Natural killer cell (primary cell): ENCODE data around the gene ITPR1. TPM values are rescaled to one million over a fixed set of nuclear protein-coding genes. Genes with fewer than 3 reads are reported as not detected.
A peak's percentile ranks its signal among the peaks of the same experiment; 100 is the strongest.

Experiments used
- ATAC-seq, 3 donors: fragments of 150-1000 bp in 2 of 3; fragments of 200-7000 bp in 1 of 3; cut with Tn5 transposase; 1 replicate in 1 of 3; 2 replicates in 2 of 3; pipeline ENCODE4 v1.10.0; 2021; ENCODE audit warnings: mild to moderate bottlenecking in 2 of 3, moderate library complexity in 2 of 3
- DNase-seq, 2 donors: peaks; one replicate each; pipeline versions ENCODE4 v3.0.0 to v3.0.0-alpha.2; 2013 to 2021; ENCODE audit warnings: mixed read lengths in 1 of 2
- H3K27ac ChIP-seq: one replicate; pipeline ENCODE4 v1.5.1; 2013; ENCODE audit warnings: mild to moderate bottlenecking, low read length
- H3K27me3 ChIP-seq: one replicate; pipeline ENCODE4 v1.6.1; 2013; ENCODE audit warnings: low read length; ENCODE audit not compliant: control insufficient read depth, insufficient read depth
- H3K36me3 ChIP-seq: one replicate; pipeline ENCODE4 v1.6.1; 2013; ENCODE audit warnings: low read length; ENCODE audit not compliant: control insufficient read depth, insufficient read depth
- H3K4me1 ChIP-seq: one replicate; pipeline ENCODE4 v1.6.1; 2013; ENCODE audit warnings: low read length; ENCODE audit not compliant: control insufficient read depth, insufficient read depth
- H3K4me3 ChIP-seq: one replicate; pipeline ENCODE4 v1.5.1; 2013; ENCODE audit warnings: low read length
- H3K9me3 ChIP-seq: one replicate; pipeline ENCODE4 v1.6.1; 2013; ENCODE audit warnings: low read length; ENCODE audit not compliant: control insufficient read depth, insufficient read depth
- H3K27ac Mint-ChIP-seq, 2 donors: one replicate each; pipeline ENCODE4 v1.8.0; 2022; ENCODE audit warnings: mild to moderate bottlenecking in 2 of 2, mixed read lengths in 2 of 2, moderate library complexity in 1 of 2
- H3K27me3 Mint-ChIP-seq, 2 donors: one replicate each; pipeline ENCODE4 v1.8.0; 2022; ENCODE audit warnings: low read depth in 2 of 2, mixed read lengths in 2 of 2
- H3K36me3 Mint-ChIP-seq: one replicate; pipeline ENCODE4 v1.8.0; 2022; ENCODE audit warnings: mixed read lengths
- H3K4me1 Mint-ChIP-seq, 2 donors: one replicate each; pipeline ENCODE4 v1.8.0; 2022; ENCODE audit warnings: mixed read lengths in 2 of 2
- H3K4me3 Mint-ChIP-seq: one replicate; pipeline ENCODE4 v1.8.0; 2022; ENCODE audit warnings: mild to moderate bottlenecking, moderate library complexity, mixed read lengths
- H3K9me3 Mint-ChIP-seq, 2 donors: one replicate each; pipeline ENCODE4 v1.8.0; 2022; ENCODE audit warnings: mixed read lengths in 2 of 2
- WGBS: methylation state at CpG from one replicate; pipeline ENCODE4 v1.1.7; 2013; ENCODE audit warnings: missing lambda C conversion rate; ENCODE audit not compliant: insufficient coverage; 5-methylcytosine and 5-hydroxymethylcytosine counted together
- intact Hi-C: fragments of 100-400 bp; cut with micrococcal nuclease; formaldehyde crosslinking; loops from one replicate; pipeline ENCODE4 v1.14.2; 2022
- total RNA-seq, 4 donors: library from RNA; stranded (reverse); fragments of 120-200 nt in 1 of 4; gene quantifications; one replicate each; pipeline versions ENCODE4 v1.2.3 to v1.2.4, GENCODE V29; 2013 to 2022
- TF ChIP-seq, protein P1 (sequence below): fragments of 200-600 bp; IDR thresholded peaks from one replicate; pipeline ENCODE4 v1.8.0; 2022; ENCODE audit warnings: antibody characterized with exemption

ITPR1 gene
- total RNA-seq, 3 donors from 2014 or later (not counting 1 experiment from before 2014, with no cell fraction given), result 86.7 to 123 (median 94.8) TPM

DNA sequence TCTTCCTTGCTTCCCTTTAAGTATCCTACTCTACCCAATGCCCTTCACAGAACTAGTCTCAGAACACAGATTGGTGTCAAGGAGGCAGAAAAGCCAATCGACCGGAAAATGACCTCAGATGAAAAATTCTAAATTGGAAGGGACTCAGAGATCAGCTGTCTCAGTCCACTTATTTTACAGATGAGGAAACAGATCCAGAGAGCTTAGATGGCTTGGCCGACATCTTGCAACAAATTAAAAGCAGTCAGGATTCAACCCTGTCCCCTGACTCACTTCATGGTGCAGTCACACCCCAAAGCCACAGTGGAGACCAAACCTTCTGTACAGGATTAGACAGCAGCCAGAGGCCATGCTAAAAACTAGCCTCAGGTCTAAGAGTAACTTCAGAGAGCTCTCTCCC is 316.8 kb downstream of the ITPR1 start:
- H3K4me1 Mint-ChIP-seq, result peaks cover 2 to 21% of the 10 kb centered on the region in 2 donors
- peak overlapping the region in 1 of 2 donors; percentile 2 for H3K27ac Mint-ChIP-seq
- no peaks in the 10 kb centered on the region for H3K27me3 Mint-ChIP-seq
- intact Hi-C loops, result no loop called here
- H3K4me1 ChIP-seq, result no peaks in the 10 kb centered on the region
- H3K4me3 ChIP-seq, result no peak overlapping the region
- peaks cover 16% of the 10 kb centered on the region for H3K36me3 Mint-ChIP-seq
- H3K9me3 Mint-ChIP-seq, result no peaks in the 10 kb centered on the region
- ATAC-seq (peak in 2 of 3 donors; percentile 34 to 47), DNase-seq (no peak)
- no peak overlapping the region for H3K27ac ChIP-seq
- no peaks in the 10 kb centered on the region for H3K27me3 ChIP-seq
- no peaks in the 10 kb centered on the region for H3K9me3 ChIP-seq
- TF ChIP-seq, protein P1, sequence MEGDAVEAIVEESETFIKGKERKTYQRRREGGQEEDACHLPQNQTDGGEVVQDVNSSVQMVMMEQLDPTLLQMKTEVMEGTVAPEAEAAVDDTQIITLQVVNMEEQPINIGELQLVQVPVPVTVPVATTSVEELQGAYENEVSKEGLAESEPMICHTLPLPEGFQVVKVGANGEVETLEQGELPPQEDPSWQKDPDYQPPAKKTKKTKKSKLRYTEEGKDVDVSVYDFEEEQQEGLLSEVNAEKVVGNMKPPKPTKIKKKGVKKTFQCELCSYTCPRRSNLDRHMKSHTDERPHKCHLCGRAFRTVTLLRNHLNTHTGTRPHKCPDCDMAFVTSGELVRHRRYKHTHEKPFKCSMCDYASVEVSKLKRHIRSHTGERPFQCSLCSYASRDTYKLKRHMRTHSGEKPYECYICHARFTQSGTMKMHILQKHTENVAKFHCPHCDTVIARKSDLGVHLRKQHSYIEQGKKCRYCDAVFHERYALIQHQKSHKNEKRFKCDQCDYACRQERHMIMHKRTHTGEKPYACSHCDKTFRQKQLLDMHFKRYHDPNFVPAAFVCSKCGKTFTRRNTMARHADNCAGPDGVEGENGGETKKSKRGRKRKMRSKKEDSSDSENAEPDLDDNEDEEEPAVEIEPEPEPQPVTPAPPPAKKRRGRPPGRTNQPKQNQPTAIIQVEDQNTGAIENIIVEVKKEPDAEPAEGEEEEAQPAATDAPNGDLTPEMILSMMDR, result no peak
- H3K4me3 Mint-ChIP-seq, result no peak overlapping the region
- 91% methylated on average over 3 of the region's 3 CpGs for WGBS
- peaks cover 18% of the 10 kb centered on the region for H3K36me3 ChIP-seq

DNA sequence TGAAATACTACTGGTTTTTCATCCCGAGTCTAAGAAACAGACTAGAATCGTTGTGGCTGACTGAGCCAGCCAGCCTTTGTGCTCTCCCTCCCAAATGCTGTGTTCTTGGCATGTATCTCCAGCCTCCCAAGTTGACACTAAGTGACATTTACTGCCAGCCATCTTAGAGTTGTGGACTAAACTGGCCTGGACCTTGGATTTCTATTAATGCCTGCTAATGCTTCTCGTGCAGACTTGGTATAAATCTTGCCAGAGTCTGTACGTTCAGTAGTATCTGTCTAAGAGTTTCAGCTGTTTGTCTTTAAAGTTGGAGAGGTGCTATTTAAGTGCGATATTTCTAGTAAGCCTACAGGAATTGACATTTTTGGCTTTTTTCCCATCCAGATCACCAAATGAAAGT is 319.4 kb downstream of the ITPR1 start:
- Histone ChIP-seq H3K27me3 (no peaks in the 10 kb centered on the region), H3K9me3 (no peaks in the 10 kb centered on the region), H3K27ac (no peak overlapping the region), H3K4me3 (no peak overlapping the region), H3K36me3 (peaks cover 19% of the 10 kb centered on the region), H3K4me1 (peaks cover 2% of the 10 kb centered on the region)
- ATAC-seq (no peak), DNase-seq (no peak)
- Mint-ChIP-seq H3K9me3 (no peaks in the 10 kb centered on the region), H3K4me3 (no peak overlapping the region), H3K27ac (no peak overlapping the region), H3K27me3 (no peaks in the 10 kb centered on the region), H3K36me3 (peaks cover 23% of the 10 kb centered on the region), H3K4me1 (peaks cover 9 to 23% of the 10 kb centered on the region in 2 donors)
- 96% methylated on average over 5 of the region's 5 CpGs for whole genome bisulfite sequencing
- intact Hi-C loops, result no loop called here
- TF ChIP-seq, protein P1, result no peak

DNA sequence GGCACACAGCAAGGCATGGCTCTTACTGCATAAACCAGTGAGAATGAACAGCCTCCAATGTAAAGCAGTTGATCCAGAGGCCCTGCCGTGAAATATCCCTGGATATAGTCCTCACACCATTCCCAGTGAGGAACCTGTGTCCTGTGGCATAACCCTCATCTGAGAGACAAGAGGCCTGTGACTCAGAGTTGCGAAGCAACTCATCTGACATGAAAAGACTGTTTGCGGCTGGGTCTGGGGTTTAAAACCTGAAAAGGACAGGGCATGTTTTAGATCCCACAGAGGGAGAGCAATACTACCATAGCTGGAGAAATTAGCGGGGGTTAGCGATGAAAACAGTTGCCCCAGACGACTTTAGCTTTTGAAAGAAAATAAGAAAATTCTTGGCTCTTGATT is 320.8 kb downstream of the ITPR1 start:
- peaks cover 22% of the 10 kb centered on the region for H3K36me3 ChIP-seq
- H3K27ac ChIP-seq, result no peak overlapping the region

More for the DNA sequence above, 320.8 kb downstream of the ITPR1 start:
- Histone ChIP-seq H3K9me3 (no peaks in the 10 kb centered on the region), H3K4me3 (no peak overlapping the region), H3K4me1 (peaks cover 2% of the 10 kb centered on the region), H3K27me3 (no peaks in the 10 kb centered on the region)
- intact Hi-C loops, result no loop called here
- H3K27ac Mint-ChIP-seq, result no peak overlapping the region
- peaks cover 9 to 23% of the 10 kb centered on the region in 2 donors for H3K4me1 Mint-ChIP-seq
- ATAC-seq, result no peak
- DNase-seq, result no peak
- 97% methylated on average over 6 of the region's 6 CpGs for WGBS
- H3K9me3 Mint-ChIP-seq, result no peaks in the 10 kb centered on the region
- H3K4me3 Mint-ChIP-seq, result no peak overlapping the region
- TF ChIP-seq, protein P1, result no peak
- no peaks in the 10 kb centered on the region for H3K27me3 Mint-ChIP-seq
- peaks cover 23% of the 10 kb centered on the region for H3K36me3 Mint-ChIP-seq
